Measurements from ENCODE around the gene GRM2.

Gene GRM2

DNA sequence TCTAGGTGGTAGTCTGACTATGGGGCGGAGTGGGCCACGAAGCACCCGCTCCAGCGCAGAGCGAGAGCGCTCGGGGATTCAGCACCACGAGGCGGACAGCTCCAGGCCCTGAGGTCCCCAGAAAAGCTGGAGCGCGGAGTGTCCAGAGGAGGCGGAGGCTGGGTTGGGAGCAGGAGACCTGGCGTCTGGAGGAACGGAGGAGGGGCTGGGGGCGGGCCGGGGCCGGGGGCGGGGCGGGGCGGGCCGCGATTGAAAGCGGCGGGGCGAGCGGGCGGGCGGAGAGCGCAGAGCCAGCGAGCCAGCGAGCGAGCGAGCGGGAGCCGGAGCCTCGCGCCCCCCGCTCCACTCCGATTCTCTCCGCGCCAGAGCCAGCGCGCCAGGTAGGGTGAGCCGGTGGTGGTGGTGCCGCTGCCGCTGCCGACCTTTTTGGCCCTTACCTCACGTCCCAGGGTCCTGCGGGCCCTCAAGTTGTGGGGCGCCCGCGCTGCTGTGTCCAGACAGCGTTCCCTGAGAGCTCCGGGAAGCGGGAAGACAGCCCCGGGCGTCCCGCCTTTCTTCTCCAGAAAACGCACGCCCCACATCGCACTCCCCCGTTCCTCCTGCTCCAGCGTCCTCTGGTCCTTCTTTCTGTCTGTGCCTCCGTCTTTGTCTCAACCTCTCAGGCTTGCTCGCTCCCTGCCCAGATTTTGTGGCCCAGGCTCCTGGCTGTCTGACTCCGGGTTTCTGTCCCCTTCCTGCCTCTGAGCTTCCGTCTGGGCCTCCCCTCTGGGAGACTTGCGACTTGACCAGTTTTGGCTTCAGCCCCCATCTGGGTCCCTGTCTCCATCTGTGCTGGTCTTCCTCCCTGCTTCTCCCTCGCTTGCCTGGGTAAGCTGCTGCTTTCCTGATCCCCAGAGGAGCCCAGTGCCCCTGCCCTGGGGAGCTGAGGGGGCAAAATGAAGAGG, at the start of gene GRM2:
GRM2 (plus strand) TSS at position 281 of the 944 bp plus-strand sequence. CDS start 1,916 bp downstream, outside the sequence.
- DNase-seq (ENCODE audit: low spot score) = peak; percentile 48

DNA sequence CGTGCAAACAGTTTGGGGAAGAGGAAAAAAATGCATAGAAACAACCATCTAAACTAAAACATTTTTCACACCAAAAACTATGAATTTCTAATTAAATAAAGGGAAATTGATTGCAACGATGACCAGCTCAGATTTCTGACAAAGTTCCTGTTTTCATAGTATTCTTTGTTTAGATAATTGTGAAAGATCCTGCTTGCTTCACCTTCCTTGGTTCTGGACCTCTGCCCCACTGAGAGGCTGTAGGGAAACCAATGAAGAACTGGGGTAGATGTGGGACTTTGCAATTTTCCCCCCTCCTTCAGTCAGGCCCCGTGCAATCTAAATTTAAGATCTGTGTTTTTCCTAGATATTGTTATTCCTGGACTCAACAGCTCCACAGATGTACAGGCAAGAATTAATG, 49.6 kb upstream of the GRM2 start:
- DNase-seq (ENCODE audit: low spot score) = no peak

GRCh38 chr3:51659942-51660341, 46.9 kb upstream of the GRM2 start:
- DNase-seq (ENCODE audit: low spot score) = no peak

- no peak for DNase-seq (ENCODE audit: low spot score)
These were observed 44.4 kb upstream of the GRM2 start for GRCh38 chr3:51662456-51662855.

- DNase-seq (ENCODE audit: low spot score) = no peak
These were observed 38.1 kb upstream of the GRM2 start for GRCh38 chr3:51668756-51669155.

DNA sequence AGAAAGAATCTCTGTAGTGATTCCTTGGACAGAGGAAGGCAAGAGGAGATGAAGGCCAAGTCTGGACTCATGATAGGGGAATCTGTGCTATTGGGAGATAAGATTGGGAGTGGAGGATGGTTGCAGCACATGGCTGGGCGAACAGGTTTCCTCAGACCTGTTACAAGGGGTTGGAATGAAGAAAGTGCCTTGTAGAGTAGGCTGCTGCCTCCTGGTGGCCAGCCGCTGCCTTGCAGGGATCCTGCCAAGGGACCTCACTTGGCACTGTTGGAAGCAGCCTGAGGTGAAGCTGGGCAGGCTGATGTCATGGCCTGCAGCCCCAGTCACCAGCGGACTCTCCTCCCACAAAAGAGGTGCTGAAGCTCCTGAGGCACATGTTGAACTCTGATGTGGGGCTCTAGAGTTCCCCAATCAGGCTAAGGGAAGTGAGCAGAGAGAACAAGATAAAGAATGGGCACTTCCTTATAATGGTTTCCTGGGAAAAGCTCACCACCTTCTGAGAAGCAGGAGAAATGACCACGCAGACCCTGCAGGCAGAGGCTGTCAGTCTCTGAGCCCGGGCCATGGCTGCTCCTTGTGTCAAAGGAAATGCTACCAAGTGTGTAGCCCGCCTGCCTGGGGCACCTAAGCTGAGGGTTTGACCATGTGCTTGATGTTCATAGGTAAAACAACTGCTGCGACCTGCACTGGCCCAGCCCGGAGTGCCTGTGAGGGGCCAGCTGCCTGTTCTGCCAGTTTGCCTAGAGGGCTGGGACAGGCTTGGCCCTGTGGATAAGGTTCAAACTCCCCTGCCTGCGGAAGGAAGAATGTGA, 37.4 kb upstream of the GRM2 start:
- DNase-seq (ENCODE audit: low spot score) = peak; percentile 88

DNA sequence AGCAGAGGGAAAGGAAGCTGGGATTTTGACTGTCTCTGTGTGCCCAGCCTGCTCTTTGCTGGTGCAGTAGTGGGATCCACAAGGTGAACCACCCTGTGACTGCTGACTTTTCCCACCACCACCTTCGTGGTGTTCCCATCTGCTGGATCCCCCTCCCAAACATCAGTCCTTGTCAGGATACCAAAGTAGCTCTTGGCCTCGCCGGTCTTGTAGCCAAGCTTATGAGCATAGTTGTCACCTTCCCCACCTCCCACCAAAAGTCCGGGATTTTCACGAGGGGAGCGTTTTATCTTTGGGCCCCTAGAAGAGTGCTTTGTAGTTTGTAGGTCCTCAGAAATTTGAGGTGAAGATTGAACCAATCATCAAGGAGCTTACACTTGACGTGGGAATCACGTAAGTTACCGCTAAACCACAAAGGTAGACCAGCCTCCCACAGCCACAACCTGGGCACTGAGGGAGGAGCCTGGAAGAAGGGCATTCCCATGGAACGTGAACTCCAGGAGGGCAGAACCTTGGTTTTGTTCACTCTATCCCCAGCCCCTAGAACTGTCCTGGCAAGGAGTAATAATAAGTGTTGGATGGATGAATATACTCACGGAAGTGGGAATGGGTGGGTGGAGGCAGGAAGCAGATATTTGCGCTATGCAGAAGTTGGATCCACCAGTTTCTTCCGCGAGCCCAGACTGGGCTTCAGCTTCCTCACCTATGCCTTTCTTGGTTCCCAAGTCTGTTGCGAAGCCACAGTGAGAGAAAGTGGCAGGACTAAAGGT, 36.6 kb upstream of the GRM2 start:
- no peak for DNase-seq (ENCODE audit: low spot score)

DNA sequence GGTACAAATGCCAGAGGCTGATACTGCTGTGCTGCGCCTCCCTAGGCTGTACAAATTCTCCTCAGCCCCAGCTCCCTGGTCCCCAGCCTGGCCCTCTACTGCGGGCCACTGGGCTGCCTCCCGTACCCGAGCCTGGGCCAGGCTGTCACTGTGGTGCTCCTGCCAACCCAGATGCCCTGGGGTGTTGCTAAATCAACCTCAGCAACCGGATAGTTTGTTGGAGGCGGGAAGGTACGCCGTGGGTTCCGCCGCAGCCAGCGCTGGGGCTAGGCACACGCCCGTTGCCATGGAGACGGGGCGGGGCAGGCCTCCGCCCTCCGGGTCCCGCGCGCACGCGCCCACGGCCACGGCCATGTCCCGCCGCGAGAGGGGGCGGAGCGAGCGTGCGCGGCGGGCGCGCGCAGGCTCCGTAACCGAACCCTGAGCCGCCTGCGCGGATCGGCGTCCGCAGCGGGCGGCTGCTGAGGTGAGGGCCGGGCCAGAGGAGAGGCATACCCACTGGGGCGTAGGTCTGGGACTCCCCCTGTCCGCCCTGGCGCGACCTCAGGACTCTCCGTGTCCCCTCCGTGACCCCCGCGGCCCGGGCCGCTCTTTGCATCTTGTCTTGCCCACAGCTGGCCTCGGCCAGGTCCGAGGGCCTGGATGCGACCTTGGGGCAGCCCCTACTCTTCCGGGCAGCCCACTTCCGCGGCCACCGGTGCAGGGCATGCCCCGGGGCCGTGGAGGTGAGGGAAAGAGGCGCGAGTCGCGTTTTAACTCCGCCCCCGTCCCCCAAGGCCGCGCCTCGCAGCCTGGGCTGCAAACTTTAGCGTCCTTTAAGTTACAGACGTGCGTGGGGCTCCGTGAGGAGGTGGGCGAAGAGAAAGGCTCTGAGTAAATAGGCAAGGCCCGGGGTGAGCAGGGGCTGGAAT, 35.8 kb upstream of the GRM2 start, which contains the start of gene TEX264:
TEX264 (plus strand) TSS at position 430 of the 911 bp plus-strand sequence. CDS start 3,053 bp downstream, outside the sequence.
- peak; percentile 86 for DNase-seq (ENCODE audit: low spot score)

DNA sequence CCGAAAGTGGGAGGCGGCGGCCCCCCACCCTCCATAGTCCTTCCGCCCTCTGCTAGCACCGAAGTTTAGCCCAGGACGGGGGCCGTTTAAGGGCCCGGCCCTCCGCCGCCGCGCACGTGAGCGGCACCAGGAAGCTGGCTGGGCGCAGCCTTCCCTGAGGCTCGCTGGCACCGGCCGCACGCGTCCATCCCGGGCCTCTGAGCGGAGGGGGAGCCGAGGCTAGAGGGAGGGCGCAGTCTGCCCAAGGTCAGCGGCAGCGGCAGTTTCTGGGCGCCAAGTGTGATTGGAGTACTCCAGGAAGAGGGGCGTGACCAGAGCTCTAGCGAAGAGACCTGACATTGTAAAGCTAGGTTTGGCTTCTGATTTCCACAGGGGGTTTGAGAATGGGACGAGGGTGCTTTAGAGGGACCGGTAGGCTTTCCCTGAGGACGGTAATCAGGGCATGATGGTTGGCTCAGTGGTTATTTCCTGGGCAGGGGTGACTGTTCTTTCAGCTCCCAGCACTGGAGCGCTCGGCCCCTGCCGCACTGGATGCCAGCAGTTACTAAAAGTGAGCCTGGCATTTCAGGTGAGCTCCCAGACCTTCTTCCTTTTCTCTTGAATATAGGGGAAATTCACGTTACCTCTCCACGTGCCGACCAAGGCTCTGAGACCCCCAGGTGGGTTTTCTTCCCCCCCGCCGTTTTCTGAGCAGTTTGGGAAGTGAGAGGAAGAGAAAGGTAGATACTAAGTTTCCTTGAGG, 35.0 kb upstream of the GRM2 start:
- peak; percentile 74 for DNase-seq (ENCODE audit: low spot score)

DNA sequence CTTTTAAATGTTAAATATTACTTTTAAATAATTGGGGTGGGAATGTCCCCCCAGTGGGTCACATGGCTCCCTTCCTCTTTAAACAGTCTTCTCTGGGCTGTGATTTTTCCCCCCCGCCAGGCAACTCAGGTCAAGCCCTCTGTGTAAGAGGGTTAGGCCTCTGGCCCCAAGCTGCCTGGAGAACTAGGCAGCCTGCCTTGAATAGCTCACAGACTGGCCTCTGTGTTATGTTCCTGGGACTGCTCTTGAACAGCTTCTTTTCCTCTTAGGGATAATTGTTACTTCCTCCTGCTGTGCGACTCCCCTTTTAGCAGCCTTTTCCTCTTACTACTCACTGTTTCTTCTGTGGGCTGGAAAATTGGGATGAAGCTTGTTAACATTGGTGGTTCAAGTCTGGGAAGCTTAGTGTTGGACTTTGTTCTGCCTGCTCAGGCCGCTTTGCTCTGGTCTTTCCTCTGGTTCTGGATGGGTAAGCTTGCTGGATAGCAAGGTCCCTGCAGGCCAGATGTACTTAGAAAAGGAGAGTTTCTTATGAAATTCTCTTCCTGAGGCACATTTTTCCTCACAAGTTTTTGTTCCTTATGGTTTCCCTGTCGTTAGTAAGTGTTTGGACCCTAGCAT, 33.6 kb upstream of the GRM2 start:
- no peak for DNase-seq (ENCODE audit: low spot score)

- no peak for DNase-seq (ENCODE audit: low spot score)
These were observed 32.8 kb upstream of the GRM2 start for GRCh38 chr3:51673802-51674654.

DNA sequence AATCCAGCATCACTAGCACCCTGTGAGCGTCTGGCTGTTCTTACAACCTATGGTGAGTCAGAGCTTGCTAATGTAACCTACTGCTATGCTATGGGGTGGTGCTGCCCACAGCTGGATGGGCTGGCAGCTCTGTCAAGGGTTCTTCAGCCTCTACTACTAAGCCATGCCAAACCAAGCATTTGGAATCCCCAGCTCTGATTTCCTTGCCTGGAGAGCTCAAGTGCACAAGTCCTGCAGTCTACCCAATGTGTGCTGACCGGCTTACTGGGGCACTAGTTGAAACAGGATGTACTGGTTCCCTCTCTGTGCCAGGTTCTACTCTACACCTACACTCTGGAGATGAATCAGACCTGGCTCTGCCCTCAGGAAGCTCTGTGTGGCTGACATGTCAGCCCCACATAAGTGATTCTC, 31.7 kb upstream of the GRM2 start:
- no peak for DNase-seq (ENCODE audit: low spot score)

DNA sequence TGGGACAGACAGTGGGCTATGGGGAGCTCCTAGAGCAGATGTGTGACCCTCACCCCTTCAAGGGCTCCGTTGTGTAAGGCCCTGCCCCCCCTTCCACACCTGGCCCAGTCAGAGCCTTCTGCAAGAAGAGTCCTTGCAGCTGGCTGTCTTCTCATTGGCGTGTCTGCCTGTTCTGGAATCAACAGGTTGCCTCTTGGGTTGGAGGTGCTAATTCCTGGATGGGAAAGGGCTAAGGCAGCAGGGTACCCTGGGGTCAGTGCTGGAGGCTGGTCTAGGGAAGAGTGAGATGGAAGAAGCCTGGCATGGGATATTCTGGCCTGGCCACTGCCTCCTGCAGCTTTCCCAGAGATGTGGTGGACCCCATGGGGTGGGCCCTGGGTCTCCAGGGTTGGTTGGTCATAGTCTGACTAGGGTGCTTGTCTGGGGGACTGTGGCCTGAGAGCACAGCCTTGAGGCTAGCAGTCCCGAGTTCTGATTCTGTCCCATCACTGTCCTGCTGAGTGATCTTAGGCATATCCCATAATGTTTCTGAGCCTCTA, 30.7 kb upstream of the GRM2 start:
- no peak for DNase-seq (ENCODE audit: low spot score)

DNA sequence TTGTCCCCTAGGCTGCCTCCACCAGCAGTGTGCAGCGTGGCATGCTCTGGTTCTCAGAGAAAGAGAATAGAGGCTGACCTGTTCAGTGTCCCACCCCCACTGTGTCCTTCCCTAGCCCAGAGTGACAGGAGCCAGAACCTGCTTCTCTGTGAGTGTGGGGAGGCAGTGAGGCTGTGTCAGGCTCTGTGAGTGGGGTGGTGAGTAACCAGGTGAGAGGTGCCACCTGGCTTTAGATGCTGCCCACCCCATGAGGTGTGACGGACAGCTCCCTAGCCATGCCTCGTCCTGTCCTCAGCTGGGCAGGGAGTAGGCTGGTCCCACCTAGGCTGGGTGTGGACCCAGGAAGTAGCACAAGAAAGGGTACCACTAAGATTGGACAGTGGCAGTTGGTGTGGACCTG, 29.5 kb upstream of the GRM2 start:
- no peak for DNase-seq (ENCODE audit: low spot score)

GRCh38 chr3:51678186-51678585, 28.7 kb upstream of the GRM2 start:
- DNase-seq (ENCODE audit: low spot score) = no peak

- no peak for DNase-seq (ENCODE audit: low spot score)
These were observed 28.2 kb upstream of the GRM2 start for GRCh38 chr3:51678641-51679040.

DNA sequence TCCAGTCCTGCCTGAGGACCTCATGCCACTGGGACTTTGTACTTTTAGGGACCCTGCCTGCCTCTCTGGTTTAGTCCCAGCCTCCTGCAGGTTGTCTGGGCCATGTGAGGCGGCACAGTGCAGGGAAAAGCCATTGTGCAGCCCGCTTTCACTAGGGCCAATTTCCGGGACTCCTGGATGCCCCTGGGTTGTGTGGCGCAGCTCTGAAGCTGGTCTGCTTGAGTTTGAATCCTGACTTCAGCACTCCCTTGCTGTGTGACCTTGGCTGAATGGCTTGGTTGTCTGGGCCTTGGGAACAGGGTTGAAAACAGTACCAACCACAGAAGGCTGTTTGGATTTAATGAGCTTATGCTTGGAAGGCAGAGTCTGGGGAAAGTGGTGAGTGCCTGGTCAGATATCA, 27.6 kb upstream of the GRM2 start:
- no peak for DNase-seq (ENCODE audit: low spot score)

- no peak for DNase-seq (ENCODE audit: low spot score)
These were observed 27.1 kb upstream of the GRM2 start for GRCh38 chr3:51679777-51680176.

- DNase-seq (ENCODE audit: low spot score) = no peak
These were observed 26.7 kb upstream of the GRM2 start for GRCh38 chr3:51680196-51680595.

All from cerebellar cortex (tissue), 1 donor.